ENCODE data around the gene PTPN23.

Gene PTPN23

DNA sequence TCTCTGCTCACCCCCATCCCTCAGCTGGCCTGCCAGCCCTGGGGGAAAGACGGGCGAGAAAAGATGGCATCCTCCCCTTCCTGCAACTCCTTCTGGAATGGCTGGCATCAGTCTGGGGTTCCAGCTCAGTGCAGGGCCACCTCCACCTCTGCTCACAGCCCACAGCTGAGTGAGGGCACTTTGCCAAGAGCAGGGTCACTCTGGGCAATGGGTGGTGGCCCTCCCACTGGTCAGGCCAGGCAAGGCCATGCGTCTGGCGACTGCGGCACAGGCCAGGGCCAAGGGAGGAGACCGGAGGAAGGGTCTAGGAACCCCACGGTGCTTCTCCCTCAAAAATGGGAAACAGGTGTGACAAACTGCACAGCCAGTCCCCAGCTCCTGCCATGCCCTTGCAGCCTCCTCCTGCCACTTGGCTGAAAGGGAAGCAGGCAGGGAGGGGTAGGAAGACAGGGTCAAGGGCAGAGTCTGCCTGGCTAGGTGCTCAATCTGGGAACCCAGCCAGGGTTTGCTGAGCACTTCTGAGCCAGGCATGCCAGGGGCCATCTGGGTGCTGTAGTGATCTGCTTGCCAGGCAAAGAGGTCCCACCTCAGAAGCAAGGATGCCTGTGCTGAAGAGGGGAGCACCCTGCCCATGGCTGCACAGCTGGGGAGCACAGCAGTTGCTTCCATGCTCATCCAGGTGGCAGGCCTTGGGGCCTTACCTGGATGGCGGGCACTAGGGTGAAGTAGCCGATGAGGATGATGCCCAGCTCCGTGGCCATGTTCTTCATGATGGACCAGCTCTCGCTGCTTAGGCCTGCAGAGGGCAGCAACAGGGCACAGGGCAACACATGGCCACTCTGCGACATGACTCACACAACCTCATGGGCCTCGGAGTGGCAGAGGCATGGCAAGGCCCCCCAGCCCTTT is 41.2 kb downstream of the PTPN23 start:
- DNase-seq, result no peak

DNA sequence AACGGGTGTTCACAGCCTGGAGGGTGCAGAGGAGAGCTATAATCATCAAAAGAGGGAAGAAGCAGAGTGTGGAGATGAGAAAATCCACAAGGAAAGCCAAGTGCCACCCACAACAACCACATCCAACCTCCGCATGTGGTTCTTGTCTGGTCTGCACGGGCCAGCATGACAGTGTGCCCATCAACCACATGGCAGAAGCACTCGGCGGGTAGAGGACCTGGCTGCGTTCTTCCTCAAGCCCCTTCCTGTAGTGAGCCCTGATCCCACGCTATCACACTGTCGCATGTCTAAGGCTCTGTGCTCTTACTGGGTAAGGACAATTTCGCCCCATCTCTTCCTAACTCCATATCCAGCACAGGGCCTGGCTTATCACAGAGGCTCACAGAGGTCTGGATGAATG is 41.9 kb downstream of the PTPN23 start:
- DNase-seq, result no peak

DNA sequence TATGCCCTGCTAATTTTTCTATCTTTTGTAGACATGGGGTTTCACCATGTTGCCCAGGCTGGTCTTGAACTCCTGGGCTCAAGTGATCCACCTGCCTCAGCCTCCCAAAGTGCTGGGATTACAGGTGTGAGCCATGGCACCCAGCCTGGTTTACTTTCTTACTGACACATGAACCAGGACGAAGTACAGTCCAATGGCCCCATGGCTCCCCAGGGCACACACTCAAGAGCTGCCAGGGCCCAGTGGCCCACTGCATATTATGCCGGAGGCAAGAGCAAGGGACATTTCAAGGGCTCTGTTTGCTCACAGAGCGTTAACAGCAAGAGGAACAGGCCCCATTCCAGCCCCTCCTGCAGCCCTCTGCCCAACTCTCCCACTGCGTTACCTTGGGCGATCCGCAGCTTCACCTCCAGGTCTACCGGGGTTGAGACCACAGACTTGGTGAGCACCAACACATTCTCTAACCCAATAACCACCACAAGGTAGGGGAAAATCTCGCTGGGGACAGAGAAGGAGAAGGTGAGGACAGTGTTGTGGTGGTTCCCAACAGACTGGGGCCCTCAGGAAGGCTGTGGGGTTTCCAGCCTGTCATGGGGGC is 42.8 kb downstream of the PTPN23 start:
- no peak for DNase-seq

DNA sequence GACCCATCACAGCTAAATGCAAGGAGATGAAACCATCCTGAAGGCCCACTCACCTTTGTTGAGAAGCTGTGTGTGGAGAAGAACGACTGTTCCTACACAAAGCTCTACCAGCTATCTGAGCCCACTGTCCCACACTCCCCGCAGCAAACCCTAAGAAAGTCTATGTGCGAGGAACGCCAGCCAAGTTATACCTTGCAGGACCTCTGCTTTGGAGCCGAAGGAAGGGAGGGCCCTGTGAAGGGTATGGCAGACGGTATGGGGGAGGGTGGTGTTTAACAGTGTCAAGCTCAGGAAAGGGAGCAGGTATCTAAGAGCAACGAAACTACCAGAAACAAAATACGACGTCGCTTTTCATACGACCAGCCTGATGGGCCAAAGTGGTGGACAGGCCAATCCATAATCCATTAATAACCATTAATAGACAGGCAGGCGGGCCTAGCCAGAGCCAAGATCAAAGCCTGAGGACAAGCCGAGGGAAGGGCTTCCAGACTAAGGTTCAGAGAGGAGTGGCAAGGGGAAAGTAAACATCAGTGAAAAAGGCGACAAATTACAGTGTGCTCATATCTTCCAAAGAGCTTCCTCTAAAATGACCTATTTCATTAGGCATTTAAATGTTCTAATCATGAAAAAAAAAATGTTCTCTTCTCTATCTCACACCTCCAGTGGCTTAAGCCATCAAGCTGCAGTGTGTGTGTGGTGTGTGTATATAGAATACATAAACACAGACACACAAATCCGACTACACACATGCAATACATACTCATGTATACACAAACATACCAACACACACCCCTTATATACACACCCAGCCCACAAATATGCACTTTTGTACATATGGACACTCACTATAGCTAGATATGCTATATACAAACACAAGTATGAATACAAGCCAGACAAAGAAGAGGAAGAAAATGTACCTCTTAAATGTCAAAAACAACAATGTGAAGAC is 43.9 kb downstream of the PTPN23 start:
- no peak for DNase-seq

DNA sequence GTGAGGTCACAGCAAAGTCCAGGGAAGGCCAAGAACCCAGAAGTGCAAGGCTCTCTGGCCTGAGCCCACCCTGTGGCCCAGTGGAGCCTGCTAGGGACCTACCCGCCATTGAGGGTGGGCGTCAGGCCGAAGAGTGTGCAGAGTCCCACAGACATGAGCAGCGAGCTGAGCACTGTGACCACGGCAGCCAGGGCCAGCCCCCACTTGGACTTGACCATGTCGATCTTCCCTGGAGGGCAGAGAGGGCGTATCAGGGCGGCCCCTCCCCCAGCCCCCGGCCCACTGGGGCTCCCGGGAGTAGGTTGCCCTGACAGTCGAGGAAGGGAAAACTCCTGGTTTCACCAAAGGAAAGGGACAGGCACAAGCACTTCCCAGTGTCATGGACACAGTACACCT is 44.6 kb downstream of the PTPN23 start:
- DNase-seq, result no peak

DNA sequence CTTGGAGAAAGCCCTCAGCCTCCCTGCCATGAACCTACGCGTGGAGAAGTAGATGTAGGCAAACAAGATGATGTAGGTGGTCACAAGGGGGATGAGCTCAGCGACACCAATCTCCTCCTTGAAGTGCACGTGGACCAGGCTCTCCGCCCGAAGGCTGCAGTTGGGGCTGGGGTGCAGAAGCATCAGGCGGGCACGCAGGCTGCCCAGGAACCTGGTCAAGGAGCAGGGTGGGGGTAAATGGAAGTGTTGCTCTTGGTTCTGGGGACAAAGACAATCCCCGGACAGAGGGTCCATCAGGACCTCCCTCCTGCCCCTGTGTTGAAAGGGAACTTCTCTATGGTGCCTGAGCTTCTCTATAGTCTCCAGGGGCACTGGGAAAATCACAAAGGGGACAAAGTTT is 45.1 kb downstream of the PTPN23 start:
- no peak for DNase-seq

DNA sequence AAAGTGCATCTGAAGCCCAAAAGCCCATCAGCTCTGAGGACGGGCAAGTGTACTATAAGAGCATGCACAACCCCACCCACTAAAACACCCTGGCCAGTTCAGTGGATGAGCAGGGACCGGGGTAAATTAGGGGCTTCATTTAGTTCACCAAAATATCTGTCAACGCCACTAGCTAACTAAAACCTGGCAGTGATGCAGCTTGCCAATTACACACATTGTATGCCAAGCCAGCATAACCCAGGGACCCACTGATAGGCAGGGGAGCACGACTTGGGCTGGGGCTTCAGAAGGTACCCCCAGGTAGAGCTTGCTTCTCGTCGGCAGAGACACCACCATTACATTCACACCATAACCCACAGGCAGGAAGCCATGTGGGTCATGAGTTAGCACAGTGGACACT is 47.0 kb downstream of the PTPN23 start:
- DNase-seq, result no peak

DNA sequence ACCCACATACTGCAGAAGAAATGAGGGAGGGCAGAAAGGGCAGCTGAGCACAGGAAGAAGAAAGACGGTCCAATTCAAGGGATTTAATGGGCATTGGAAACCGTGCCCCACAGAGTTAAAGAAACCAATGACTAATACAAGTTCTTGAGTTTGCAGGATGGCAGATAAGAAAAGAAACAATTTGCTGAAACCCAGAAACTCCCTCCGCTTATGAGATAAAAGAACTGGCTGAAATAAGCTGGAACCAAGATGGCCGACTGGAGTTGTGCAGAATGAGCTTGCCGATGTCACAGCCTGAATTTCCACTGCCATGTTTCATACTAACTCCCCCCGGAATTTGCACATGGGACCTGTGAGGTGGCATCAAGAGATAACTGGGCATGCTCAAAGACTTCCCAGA is 47.8 kb downstream of the PTPN23 start:
- no peak for DNase-seq

DNA sequence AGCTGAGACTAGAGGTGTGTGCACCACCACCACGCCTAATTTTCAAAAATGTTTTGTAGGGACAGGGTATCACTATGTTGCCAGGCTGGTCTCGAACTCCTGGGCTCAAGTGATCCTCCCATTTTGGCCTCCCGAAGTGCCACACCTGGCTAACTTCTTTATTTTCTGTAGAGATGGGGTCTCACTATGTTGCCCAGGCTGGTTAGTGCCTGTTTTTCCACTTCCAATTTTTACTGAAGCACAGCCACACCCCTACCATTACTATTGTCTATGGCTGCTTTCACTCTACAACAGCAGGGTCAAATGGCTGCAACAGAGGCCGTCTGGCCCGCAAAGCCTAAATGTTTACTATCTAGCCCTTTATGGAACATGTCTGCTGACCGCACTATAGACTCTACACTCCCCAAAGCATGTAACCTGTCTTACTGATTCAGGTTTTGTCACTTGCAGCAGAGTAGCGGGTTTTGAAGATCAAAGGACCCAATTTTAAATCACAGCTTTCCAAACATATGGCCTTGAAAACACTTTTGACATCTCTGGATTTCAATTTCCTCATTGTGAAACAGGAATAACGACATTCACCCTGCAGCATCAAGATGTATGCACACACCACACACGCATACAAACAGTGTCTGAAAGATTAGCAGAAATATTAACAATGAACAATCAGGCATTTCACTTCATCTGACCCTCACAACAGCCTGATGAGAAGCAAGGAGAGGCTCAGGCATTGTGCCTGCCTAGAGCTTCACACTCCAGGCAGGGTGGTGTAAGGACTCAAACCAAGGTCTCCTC is 48.9 kb downstream of the PTPN23 start:
- no peak for DNase-seq

DNA sequence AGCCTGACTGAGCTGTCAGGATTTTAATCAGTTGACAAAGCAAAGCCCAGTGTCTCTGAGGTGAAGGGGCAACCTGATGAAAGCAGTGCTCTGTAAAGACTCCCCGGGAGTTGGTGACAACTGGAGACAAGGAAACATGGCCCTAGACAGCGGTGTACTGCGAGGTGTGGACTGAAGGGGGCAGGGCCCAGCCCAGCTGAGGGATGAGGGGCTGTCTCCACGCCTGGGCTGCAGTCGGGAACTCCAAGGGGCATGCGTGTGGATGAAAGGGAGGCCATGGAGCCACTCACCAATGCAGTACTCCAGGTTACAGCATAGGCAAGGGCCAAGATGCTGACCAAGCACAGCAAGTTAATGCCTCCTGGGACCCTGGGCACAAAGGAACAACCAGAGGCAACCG is 49.8 kb downstream of the PTPN23 start:
- DNase-seq, result no peak

DNA sequence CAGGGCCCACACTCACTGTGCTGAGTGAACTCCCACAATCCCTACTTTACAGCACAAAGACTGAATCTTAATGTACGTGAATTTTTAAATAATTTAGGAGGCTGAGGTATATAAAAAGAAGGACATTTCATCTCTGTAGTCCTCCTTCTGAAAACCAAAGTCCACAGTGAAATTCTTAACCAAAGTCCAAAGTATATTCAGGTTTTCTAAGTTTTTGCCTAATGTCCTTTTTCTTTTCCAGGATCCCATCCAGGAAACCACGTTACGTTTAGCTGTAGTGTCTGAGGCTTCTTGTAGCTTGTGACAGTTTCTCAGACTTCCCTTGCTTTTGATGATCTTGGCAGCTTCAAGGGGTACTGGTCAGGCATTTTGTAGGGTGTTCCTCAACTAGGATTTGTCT is 50.4 kb downstream of the PTPN23 start:
- no peak for DNase-seq

DNA sequence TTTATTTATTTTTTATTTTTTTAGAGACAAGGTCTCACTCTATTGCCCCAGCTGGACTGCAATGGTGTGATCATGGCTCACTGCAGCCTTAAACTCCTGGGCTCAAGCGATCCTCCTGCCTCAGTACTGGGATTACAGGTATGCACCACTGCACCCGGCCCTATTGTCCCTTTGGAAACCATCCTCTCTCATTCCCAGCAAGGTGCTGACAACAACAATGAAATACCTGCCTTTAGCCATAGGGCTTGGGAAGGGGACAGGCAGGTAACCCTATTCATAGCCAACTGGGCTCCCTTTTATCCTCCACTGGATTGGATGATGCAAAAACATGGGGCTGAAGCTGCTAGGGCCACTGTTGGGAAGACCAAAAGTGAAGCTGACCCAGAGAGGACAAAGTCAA is 51.9 kb downstream of the PTPN23 start:
- no peak for DNase-seq

DNA sequence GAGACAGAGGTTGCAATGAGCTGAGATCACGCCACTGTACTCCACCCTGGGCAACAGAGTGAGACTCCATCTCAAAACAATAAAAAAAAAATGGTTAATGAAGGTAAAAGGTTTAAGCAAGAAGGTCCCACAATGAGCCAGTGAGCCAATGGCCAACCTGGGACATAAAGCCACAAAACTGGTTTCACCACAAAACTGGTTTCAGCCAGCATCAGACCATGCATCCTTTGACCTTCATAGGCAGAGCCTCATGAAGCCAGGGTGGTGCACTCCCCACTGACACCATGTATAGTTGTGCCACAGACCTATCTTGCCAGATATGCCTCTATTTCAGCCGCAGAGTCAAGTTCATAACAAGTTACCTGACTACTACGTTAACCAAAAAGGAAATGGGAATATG is 53.0 kb downstream of the PTPN23 start:
- no peak for DNase-seq

DNA sequence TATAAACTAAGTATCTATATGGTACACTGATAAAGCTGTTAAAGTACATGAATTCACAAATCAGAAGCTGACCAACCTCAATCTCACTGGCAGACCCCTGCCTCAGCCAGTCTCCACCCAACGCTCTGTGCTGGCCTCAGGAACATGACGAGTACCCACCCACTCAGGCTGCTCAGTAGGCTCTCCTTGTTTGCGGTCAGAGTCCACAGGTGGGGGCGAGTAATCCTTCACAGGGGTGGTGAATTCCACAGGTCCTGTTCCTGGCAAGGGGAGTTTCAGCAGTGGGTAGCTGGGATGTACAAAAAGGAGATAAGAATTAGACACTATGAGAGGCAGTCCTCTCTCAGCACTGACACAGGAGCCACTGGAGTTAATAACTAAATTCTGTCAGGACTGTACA is 54.0 kb downstream of the PTPN23 start:
- DNase-seq, result no peak

DNA sequence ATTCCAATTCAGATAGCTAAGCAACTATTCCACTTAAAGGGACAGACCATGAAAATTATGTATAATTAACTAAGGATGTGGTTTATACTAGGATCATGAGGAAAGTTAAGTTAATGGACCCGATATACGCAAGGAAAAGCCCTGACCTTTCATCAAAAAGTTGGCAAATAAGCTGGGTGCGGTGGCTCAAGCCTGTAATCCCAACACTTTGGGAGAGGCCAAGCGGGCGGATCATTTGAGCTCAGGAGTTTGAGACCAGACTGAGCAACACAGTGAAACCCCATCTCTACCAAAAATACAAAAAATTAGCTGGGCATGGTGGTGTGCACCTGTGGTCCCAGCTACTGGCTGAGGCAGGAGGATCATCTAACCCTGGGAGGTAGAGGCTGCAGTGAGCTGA is 55.4 kb downstream of the PTPN23 start:
- DNase-seq, result no peak

DNA sequence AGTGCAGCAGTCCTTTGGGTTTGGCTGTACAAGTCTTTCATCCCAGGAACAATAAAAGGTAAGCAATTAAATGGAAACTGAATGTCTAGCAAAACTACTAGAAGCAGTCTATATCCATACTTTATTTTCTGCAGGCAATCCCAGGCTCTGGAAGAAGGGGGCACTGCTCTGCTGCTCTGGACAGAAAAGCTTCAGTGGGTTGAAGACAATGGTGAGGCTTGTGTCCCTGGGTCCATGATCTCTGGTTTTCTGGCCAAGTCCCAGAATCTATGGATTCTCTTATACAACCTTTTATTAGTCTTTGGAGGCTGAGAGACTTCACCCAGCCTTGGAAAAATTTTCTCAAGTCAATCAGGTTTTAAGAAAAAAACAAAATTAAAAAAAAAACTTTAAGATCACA is 59.3 kb downstream of the PTPN23 start:
- no peak for DNase-seq

DNA sequence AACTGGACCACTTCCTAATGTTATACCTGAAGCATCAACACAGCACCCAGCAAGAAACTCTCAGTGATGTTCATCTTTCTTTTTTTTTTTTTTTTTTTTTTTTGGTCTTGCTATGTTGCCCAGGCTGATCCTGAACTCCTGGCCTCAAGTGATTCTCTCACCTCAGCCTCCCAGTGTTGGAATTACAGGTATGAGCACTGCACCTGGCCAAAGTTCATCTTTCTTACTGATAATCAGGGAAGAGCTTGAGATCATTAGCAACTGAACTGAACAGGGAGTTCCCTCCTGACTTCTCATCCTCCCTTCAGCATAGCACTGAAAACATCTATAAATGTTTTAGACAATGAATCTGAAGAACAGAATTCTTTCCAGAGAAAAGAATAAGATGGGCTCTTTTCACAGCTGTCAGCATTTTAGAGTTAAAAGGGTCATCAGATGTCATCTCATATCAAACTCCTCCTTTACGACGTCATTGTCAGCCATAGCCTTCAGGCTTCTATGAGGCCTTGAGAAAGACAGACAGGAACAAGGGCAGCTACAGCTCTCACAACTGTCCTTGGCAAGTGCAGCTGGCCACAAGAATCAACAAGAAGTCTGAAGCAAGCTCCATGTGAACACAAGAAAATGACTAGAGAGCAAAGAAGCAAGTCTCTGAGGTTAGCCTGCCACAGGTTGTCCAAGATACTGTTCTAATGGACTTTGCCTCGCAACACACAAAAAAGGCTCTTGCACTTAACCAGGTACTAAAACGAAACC is 61.2 kb downstream of the PTPN23 start:
- no peak for DNase-seq

DNA sequence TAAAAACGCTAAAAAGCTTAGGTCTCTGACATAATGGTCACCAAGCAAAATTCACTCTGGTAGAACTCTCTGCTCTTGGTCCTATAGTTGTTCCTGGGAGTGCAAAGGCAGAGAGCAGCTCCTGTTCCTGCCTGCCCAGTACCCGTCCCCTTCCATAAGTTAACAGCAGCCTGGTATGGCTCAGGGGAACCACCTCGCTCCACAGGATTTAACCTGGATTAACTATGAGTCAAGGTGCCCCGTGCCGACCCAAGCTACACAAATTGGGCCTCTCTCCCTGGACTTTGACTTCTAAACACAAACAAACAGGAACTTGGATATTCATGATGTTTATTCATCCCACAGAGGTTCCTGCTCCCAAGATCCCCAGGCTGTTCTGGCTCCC is 62.8 kb downstream of the PTPN23 start:
- no peak for DNase-seq

DNA sequence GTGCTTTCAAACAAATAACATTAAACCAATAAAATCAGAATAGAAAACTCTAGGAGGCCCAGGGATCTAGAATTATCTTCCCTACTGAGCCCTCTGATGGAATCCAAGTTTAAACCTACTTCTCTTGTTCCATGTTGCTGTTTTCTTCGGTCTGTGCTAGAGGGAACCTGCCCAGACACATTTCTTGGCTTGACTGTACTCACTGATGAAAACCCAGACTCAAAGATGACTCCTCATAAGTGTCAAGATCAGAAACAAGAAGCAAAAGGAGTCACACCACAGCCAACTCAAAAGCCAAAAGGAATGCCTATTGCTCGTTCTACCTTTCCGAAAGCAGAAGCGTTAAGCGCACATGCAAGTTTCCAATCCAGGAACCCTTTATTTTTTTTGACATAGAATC is 63.3 kb downstream of the PTPN23 start:
- no peak for DNase-seq

DNA sequence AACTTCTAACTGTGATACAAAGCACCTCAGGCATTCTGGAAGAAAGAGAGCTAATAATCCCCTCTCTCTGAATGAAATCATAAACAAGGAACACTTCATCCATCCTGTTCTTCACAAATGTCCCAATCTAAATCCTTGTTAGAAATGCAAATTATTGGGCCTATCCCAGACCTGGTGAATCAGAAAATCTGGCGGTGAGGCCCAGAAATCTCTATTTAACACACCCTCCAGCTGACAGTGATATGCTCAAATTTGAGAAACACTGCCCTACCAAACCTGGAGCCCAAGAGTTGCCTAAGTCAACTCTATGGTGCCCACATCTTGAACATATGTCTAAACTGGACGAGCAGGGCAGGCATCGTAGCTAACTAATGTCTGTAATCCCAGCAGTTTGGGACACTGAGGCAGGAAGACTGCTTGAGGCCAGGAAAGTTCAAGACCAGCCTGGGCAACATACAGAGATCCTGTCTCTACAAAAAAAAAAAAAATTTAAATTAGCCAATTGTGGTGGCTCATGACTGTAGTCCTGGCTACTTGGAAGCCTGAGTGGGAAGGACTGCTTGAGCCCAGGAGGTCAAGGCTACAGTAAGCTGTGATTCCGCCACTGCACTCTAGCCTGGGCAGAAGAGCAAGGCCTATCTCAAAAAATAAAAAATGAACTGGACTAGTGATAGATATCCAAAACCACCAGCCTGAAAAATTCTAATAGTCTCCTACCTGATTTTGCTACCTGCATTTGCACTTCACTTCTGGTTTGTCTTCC is 71.8 kb downstream of the PTPN23 start:
- DNase-seq, result no peak

DNA sequence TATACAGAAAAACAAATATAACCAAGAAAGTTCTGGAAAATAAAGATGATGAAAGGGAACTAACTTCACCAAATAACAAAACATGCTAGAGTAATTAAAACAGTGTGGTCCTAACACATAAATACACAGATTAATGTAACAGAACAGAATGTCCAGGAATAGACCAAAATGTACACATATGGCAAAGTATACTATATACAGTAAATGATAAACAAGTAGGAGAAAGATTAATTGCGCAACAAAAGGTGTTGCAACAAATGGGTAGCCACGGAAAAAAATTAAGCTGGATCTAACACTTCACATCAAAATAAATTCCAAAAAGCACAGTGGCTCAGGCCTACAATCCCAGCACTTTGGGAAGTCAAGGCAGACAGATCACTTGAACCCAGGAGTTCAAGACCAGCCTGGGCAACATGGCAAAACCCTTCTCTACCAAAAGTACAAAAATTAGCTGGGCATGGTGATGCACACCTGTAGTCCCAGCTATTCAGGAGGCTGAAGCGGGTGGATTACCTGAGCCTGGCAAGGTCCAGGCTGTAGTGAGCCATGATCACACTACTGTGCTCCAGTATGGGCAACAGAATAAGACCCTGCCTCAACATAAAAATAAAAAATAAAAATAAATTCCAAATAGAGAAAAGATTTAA is 75.1 kb downstream of the PTPN23 start:
- no peak for DNase-seq

All from retina (tissue), 1 donor.